Dedifferentiated amniotic fluid mesenchymal stem cell (primary cell): ENCODE results near the gene ATP9B.
"Not testable (repeated sequence)": the region's sequence is repeated elsewhere in the genome, so short reads cannot be mapped to it uniquely, and the experiment has no call there.

Experiments used
- DNase-seq: peaks from one replicate; pipeline ENCODE4 v3.0.0-alpha.2; 2016; ENCODE audit errors: extremely low spot score

ATP9B gene

DNA sequence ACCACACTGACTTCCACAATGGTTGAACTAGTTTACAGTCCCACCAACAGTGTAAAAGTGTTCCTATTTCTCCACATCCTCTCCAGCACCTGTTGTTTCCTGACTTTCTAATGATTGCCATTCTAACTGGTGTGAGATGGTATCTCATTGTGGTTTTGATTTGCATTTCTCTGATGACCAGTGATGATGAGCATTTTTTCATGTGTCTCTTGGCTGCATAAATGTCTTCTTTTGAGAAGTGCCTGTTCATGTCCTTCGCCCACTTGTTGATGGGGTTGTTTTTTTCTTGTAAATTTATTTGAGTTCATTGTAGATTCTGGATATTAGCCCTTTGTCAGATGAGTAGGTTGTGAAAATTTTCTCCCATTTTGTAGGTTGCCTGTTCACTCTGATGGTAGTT is 216.0 kb downstream of the ATP9B start:
- not testable (repeated sequence) for DNase-seq

GRCh38 chr18:79290409-79290808 is 221.2 kb downstream of the ATP9B start:
- DNase-seq, result not testable (repeated sequence)

- no peak for DNase-seq
Observed at GRCh38 chr18:79290876-79291275, 221.7 kb downstream of the ATP9B start.

GRCh38 chr18:79294235-79294634 is 225.0 kb downstream of the ATP9B start:
- DNase-seq, result no peak

- DNase-seq, result no peak
Observed at GRCh38 chr18:79299272-79299671, 230.1 kb downstream of the ATP9B start.

DNA sequence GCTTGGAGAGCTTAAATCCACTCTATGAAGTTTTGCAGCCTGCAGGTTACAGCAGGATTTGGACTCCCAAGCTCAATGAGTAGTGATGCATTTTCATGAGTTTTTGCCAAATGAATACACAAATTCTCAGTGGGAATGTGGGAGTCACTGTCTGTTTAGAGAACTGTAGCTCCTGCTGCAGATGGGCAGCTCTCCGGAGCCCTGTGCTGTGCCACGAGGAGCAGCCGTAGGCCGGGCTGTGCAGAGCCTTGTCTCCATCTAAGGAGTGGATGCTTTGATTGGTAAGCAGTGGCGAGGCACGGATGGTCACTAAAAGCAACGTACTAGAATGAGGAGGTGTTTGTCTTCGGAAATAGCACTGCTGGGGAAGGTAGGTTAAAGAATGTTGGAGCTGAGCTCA is 230.5 kb downstream of the ATP9B start:
- no peak for DNase-seq

DNA sequence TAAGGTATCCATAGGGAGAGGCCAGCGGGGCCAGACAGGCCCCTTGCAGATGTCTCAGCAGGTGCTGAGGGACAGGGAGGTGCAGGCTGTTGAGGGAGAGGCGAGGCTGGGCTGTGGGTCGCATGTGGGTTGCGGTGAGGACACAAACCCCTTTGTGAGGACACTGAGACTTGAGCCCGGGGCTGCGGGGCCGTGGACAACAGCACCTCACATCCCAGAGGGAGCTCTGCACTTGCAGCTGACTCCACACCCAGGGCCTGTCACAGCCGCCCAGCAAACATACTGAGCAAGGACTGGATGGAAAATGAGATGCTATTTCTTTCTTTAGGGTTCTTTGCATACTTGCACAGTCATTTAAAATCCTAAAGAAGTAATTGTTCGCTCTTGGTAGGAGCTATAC is 231.2 kb downstream of the ATP9B start:
- DNase-seq, result no peak

GRCh38 chr18:79302120-79302519 is 232.9 kb downstream of the ATP9B start:
- no peak for DNase-seq

DNA sequence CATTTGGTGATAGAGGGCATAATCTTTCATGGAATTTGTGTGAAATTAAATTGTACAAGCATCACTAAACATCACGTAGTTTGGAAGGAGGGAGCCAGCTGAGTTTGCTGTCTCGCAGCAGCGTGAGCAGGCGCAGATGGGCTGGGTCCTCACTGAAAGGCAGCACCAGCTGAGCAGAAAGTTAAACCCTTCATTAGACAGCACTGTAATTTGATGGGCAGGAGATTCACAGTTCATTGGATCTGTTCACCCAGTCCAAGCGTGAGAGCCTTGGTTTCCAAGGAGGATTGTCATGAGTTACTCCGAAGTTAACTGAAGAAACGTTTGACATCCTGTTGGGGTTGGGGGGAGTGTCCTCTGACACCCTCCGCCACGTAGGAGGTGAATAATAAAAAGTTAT is 236.7 kb downstream of the ATP9B start:
- DNase-seq, result no peak

DNA sequence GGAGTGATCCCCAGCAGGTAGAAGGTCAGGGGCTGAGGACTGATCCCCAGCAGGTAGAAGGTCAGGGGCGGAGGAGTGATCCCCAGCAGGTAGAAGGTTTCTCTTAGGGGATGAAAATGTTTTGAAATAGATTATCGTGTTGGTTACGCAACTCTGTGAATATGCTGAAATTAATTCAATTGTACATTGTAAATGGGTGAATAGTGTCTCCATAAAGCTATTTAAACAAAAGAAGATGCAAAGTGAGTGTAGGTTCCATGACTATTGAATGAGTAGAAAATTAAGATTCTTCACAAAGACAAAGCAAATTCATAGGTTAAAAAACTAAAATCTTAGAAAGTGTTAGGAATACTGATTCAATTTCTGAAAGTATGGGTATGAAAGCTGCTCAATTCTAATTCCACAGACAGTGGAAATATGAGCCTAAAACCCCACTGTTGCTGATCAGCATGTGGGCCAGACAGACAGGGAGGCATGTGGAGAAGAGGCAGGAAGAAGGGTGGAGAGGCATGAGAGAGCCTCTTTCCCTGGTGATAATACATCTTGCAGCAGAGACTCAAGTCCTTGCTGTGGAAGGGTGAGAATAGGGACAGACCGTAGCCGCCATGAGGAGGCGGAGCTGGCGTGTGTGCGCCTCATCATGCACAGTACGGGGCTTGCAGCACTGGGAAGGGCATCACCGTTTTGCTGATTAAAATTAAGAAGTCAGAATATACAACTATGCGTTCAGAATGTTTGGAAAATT is 240.6 kb downstream of the ATP9B start:
- no peak for DNase-seq

GRCh38 chr18:79314838-79315388 is 245.7 kb downstream of the ATP9B start:
- DNase-seq, result no peak

- DNase-seq, result no peak
Observed at GRCh38 chr18:79315596-79315995, 246.4 kb downstream of the ATP9B start.

DNA sequence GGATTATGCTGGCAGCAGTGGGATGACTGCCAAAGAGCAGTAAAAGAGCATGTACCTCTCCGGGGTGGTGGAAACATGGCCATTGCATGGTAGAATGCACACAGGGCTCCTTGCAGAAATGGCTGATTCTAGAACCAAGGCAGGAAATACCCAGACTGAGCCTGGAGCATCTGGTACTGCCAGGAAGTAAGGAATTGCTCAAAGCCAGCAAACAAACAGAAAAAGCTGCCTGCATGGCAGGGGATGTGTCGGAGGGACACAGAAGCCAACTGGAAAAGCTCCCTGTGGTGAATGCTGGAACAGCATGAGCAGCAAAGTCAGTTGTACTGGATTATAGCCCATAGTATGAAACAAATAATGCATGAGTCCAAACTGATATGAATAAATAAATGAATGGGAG is 248.5 kb downstream of the ATP9B start:
- no peak for DNase-seq

GRCh38 chr18:79318142-79318673 is 249.0 kb downstream of the ATP9B start:
- no peak for DNase-seq

GRCh38 chr18:79320216-79320850 is 251.1 kb downstream of the ATP9B start:
- no peak for DNase-seq

- DNase-seq, result peak; percentile 42
Observed at GRCh38 chr18:79321625-79322405, 252.6 kb downstream of the ATP9B start.

- no peak for DNase-seq
Observed at GRCh38 chr18:79322441-79322840, 253.2 kb downstream of the ATP9B start.

DNA sequence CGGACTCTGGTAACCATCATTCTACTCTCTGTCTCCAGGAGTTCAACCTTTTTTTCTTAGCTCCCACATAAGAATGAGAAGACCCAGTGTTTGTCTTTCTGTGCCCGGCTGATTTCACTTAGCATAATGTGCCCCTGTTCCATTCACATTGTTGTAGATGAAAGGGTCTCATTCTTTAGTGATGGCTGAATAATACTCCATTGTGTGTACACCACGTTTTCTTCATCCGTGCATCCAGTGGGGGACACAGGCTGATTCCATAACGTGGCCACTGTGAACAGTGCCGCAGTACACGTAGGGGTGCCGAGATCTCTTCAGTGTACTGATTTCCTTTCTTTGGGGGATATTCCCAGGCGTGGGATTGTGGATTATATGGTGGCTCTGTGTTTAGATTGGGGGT is 254.3 kb downstream of the ATP9B start:
- DNase-seq, result no peak

DNA sequence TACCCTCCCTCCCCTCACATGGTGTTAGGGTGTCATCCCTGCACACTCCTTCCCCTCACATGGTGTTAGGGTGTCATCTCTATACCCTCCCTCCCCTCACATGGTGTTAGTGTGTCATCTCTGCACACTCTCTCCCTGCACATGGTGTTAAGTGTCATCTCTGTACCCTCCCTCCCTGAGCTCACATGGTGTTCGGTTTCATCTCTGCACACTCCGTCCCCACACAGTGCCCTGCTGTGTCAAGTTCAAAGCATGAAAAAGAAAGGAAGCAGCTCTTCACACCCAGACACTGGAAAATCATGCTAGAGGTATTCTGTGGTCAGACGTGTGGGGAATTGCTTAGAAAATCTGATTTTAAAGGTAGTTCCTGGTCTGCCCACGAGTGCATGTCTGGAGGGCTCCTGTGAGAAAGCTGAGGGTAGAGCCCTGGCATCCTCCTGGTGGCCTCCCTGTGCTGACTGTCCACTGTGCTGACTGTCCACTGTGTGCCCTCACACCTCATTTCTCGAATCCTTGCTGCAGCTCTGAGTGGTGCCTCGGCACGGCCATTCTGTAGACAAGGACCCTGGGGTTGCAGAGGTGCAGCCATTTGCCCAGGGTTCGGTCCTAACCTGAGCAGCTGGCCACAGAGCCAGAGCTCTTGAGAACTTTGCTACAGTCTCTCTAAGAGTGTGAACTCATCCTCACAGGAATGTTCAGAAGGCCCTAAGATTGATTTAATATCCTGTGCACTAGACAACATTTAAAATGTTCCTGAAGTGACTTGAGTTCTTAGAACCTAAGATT is 257.4 kb downstream of the ATP9B start:
- no peak for DNase-seq

DNA sequence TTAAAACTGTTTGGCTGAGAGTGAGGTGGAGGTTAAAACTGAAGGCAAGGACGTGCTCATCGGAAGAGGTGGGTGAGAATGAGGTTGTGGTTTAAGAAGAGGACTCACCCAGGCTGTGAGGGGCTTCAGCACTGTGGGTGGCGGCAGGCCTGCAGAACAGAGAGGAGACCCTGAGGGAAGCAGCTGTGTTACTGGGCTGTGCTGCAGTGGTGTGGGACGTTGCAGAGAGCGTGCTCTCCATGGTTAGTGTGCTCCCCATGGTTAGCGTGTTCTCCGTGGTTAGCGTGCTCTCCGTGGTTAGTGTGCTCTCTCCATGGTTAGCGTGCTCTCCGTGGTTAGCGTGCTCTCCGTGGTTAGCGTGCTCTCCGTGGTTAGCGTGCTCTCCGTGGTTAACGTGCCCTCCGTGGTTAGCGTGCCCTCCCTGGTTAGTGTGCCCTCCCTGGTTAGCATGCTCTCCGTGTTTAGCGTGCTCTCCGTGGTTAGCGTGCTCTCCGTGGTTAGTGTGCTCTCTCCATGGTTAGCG is 258.1 kb downstream of the ATP9B start:
- DNase-seq, result no peak

GRCh38 chr18:79327915-79328314 is 258.7 kb downstream of the ATP9B start:
- DNase-seq, result not testable (repeated sequence)
